Testis (tissue), 3 donors: ENCODE measurements around the gene ADM5. TPM values are rescaled to one million over a fixed set of nuclear protein-coding genes. Genes with fewer than 3 reads are reported as not detected.
A peak's percentile ranks its signal among the peaks of the same experiment; 100 is the strongest.

Experiments
- DNase-seq: peaks from one replicate; pipeline ENCODE4 v3.0.0-alpha.2; 2019
- H3K27ac ChIP-seq, 2 donors: fragments of 200-600 bp; sonication (generic); one replicate each; pipeline ENCODE4 v1.5.1; 2019
- H3K27me3 ChIP-seq: fragments of 200-600 bp; sonication (generic); one replicate; pipeline ENCODE4 v1.5.1; 2019
- H3K36me3 ChIP-seq: fragments of 200-600 bp; sonication (generic); one replicate; pipeline ENCODE4 v1.5.1; 2017; ENCODE audit warnings: low read depth; ENCODE audit errors: missing control alignments
- H3K4me1 ChIP-seq: fragments of 200-600 bp; sonication (generic); one replicate; pipeline ENCODE4 v1.5.1; 2019
- H3K4me3 ChIP-seq, 2 donors: fragments of 200-600 bp; sonication (generic); one replicate each; pipeline ENCODE4 v1.5.1; 2017 to 2019
- H3K9me3 ChIP-seq: fragments of 200-600 bp; sonication (generic); one replicate; pipeline ENCODE4 v1.5.1; 2017
- CTCF ChIP-seq, 3 experiments: fragments of 450-650 bp in 2 of 3; fragments of 200-600 bp in 1 of 3; sonication (generic) in 1 of 3; IDR thresholded peaks; one replicate each; pipeline ENCODE4 v1.5.1; 2016 to 2019; ENCODE audit warnings: antibody characterized with exemption in 3 of 3, mild to moderate bottlenecking in 2 of 3, moderate library complexity in 1 of 3
- POLR2A ChIP-seq: fragments of 450-650 bp; IDR thresholded peaks from one replicate; pipeline ENCODE4 v1.6.1; 2017; ENCODE audit warnings: antibody characterized with exemption, mild to moderate bottlenecking, moderate library complexity
- WGBS, 2 donors: methylation state at CpG; one replicate each; pipeline ENCODE4 v1.1.5; 2018; 5-methylcytosine and 5-hydroxymethylcytosine counted together
- intact Hi-C: fragments of 100-400 bp; cut with DNase I; formaldehyde crosslinking; loops from one replicate; pipeline ENCODE4 v1.15.1; 2023; ENCODE audit warnings: low total_unique reads
- polyA plus RNA-seq: library from polyadenylated mRNA; stranded (reverse); fragments of 350-450 nt; fragmentation: Illumina TruSeq; extraction: RNeasy Lipid Tissue Mini Kit (QIAGEN cat#74804); gene quantifications from one replicate; pipeline ENCODE4 v1.2.3, GENCODE V29; 2014; ENCODE audit warnings: low read depth, low replicate concordance; ENCODE audit not compliant: insufficient read depth
- total RNA-seq, 2 donors: library from RNA; depleted of rRNA; stranded (reverse); fragments of >200 nt; gene quantifications; one replicate each; pipeline ENCODE4 v1.2.3, GENCODE V29; 2016

The ADM5 gene
- total and polyA plus RNA-seq, 3 donors from 2014 or later: 2.2 to 5.0 (median 2.9) TPM

- Histone ChIP-seq H3K27ac (peak overlapping the region; percentile 75 to 91), H3K36me3 (no peaks in the 10 kb centered on the region), H3K27me3 (no peaks in the 10 kb centered on the region), H3K4me1 (peaks cover 45% of the 10 kb centered on the region), H3K4me3 (no peak overlapping the region), H3K9me3 (no peaks in the 10 kb centered on the region)
- WGBS, 2 donors: 35 to 41% methylated on average over 10 of the region's 10 CpGs
- TF ChIP-seq CTCF (IDR thresholded peaks at IDR 0.05) (no peak), POLR2A (no peak)
- DNase-seq: no peak
- intact Hi-C loops: no loop called here
Measured at GRCh38 chr19:49679771-49680413, 9.5 kb upstream of the ADM5 start.

DNA sequence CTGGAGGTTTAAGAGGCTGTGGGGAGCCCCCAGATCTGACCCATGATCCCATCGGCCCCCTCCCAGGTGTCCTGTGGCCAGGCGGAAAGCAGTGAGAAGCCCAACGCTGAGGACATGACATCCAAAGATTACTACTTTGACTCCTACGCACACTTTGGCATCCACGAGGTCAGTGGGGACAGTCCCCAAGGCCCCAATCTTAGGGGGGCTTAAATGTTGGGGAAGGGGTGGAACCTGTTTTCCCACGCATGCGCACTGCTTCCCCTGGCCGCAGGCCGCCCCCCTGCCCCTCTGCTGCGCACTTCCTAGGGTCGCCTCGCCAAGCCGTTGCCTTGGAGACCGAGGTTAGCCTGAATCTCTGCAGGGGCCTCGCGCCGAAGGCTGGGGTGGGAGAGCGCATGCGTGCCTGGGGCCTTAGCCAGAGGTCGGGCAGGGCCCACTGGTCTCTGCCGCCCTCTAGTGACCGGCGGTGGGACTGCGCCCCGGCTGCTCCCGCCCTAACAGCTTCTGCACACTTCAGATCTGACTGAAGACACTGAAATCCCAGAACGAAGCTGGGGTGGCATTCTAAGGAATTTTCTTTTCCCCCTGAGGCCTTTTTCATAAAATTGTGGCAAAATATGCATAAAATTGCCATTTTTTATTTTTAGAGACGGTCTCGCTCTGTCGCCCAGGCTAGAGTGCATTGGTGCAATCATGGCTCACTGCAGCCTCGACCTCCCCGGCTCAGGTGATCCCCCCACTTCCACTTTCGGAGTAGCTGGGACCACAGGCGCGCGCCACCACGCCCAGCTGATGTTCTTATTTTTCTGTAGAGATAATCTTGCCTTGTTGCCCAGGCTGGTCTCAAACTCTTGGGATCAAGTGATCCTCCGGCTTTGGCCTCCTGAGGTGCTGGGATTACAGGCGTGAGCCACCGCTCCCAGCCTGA, 8.7 kb upstream of the ADM5 start:
- Histone ChIP-seq H3K27ac (peak overlapping the region; percentile 75 to 91), H3K27me3 (no peaks in the 10 kb centered on the region), H3K4me1 (peaks cover 45% of the 10 kb centered on the region), H3K36me3 (no peaks in the 10 kb centered on the region), H3K9me3 (no peaks in the 10 kb centered on the region), H3K4me3 (no peak overlapping the region)
- peak; percentile 95 to 100 (median 99) for TF ChIP-seq CTCF (IDR thresholded peaks at IDR 0.05)
- TF ChIP-seq POLR2A: no peak
- peak; percentile 94 for DNase-seq
- intact Hi-C loops: no loop called here
- 27 to 33% methylated on average over 22 to 40 of the region's 40 CpGs for WGBS, 2 donors

- no peak for DNase-seq
- Histone ChIP-seq H3K27ac (no peak overlapping the region), H3K9me3 (no peaks in the 10 kb centered on the region), H3K36me3 (no peaks in the 10 kb centered on the region), H3K27me3 (no peaks in the 10 kb centered on the region), H3K4me3 (no peak overlapping the region), H3K4me1 (peaks cover 47% of the 10 kb centered on the region)
- TF ChIP-seq POLR2A (no peak), CTCF (IDR thresholded peaks at IDR 0.05) (no peak)
- WGBS, 2 donors: 63 to 70% methylated on average over 18 to 19 of the region's 19 CpGs
- intact Hi-C loops: no loop called here
Measured at GRCh38 chr19:49681830-49682229, 7.6 kb upstream of the ADM5 start.

GRCh38 chr19:49682274-49682673, 7.1 kb upstream of the ADM5 start:
- peak overlapping the region in 1 of 2 donors; percentile 31 for H3K27ac ChIP-seq
- TF ChIP-seq CTCF (IDR thresholded peaks at IDR 0.05): no peak
- no peak for TF ChIP-seq POLR2A
- no peaks in the 10 kb centered on the region for H3K9me3 ChIP-seq
- no peak overlapping the region for H3K4me3 ChIP-seq
- H3K4me1 ChIP-seq: peaks cover 47% of the 10 kb centered on the region
- DNase-seq: no peak
- no peaks in the 10 kb centered on the region for H3K27me3 ChIP-seq
- WGBS, 2 donors: 84 to 88% methylated on average over 8 of the region's 8 CpGs
- intact Hi-C loops: no loop called here
- H3K36me3 ChIP-seq: no peaks in the 10 kb centered on the region
